ENCODE measurements around the gene DMAP1.

GRCh38 chr1:44239961-44240371 lies 26.7 kb downstream of the DMAP1 start:
- TF ChIP-seq CTCF (IDR thresholded peaks at IDR 0.05), result no peak
- no peak for TF ChIP-seq POLR2A (IDR thresholded peaks at IDR 0.05)
